Measurements from ENCODE around the gene AP2B1.

DNA sequence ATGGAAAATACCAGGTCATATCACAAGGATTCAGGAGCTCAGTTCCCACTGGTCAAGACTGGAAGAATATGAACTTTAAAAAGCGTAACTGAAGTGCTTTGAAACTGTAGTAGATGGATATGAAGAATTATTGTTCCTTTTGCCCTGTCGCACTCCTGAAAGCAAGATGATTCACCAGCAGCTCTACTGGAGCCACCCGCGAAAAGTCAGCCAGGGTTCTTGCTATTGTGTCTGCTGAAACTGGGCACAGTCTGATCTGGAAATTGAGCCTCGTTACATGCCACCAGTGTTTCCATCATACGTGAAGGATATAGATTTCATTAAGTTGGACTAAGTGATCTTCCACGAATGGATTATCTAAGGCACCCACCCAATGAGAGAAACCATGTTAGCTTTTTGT, 16.6 kb downstream of the AP2B1 start:
- TF ChIP-seq POLR2A (IDR thresholded peaks at IDR 0.05), result no peak
- TF ChIP-seq, protein P1, sequence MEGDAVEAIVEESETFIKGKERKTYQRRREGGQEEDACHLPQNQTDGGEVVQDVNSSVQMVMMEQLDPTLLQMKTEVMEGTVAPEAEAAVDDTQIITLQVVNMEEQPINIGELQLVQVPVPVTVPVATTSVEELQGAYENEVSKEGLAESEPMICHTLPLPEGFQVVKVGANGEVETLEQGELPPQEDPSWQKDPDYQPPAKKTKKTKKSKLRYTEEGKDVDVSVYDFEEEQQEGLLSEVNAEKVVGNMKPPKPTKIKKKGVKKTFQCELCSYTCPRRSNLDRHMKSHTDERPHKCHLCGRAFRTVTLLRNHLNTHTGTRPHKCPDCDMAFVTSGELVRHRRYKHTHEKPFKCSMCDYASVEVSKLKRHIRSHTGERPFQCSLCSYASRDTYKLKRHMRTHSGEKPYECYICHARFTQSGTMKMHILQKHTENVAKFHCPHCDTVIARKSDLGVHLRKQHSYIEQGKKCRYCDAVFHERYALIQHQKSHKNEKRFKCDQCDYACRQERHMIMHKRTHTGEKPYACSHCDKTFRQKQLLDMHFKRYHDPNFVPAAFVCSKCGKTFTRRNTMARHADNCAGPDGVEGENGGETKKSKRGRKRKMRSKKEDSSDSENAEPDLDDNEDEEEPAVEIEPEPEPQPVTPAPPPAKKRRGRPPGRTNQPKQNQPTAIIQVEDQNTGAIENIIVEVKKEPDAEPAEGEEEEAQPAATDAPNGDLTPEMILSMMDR (IDR thresholded peaks at IDR 0.05 in 8 of 11, conservative IDR thresholded peaks at IDR 0.05 in 3 of 11), result no peak
- no peak for TF ChIP-seq POLR2AphosphoS5 (IDR thresholded peaks at IDR 0.05)

Data from spleen (tissue), 7 donors.